SK-N-SH (cell line): ENCODE measurements around the gene S1PR3. TPM values are rescaled to one million over a fixed set of nuclear protein-coding genes. Genes with fewer than 3 reads are reported as not detected.

Source experiments
- CTCF ChIA-PET: fragments of 300-600, 350-600 bp; formaldehyde crosslinking; extraction: SDS; loops from one replicate; lab custom pipeline; 2021; lab: Yijun Ruan, JAX
- POLR2A ChIA-PET: fragments of 350-600 bp; sonication (Branson Sonifier 250); formaldehyde crosslinking; extraction: SDS; loops from one replicate; lab custom pipeline; 2020; ENCODE audit warnings: antibody characterized with exemption, inconsistent platforms; lab: Yijun Ruan, JAX
- DNase-seq: peaks from one replicate; pipeline ENCODE4 v3.0.0; 2012
- H2AFZ ChIP-seq: fragments of 200-600 bp; sonication (generic); 2 replicates; pipeline ENCODE4 v1.8.1; 2016; ENCODE audit warnings: antibody characterized with exemption, mild to moderate bottlenecking, low read depth
- H3F3A ChIP-seq: fragments of 200-600 bp; sonication (generic); replicated peaks from 2 replicates; pipeline ENCODE3; 2016; ENCODE audit warnings: antibody characterized with exemption, mild to moderate bottlenecking; ENCODE audit not compliant: insufficient read depth
- H3K27ac ChIP-seq, 2 experiments: fragments of 200-500 bp in 1 of 2; fragments of 200-600 bp in 1 of 2; sonication (Bioruptor generic) in 1 of 2; sonication (generic), shearing (Covaris generic) in 1 of 2; 2 replicates each; pipeline versions ENCODE4 v1.5.1 to v1.6.1; 2014 to 2016; ENCODE audit warnings: low read depth in 2 of 2, inconsistent platforms in 1 of 2, low read length in 1 of 2, mild to moderate bottlenecking in 1 of 2, mixed read lengths in 1 of 2
- H3K27me3 ChIP-seq: fragments of 200-600 bp; sonication (generic), shearing (Covaris generic); 2 replicates; pipeline ENCODE4 v1.6.1; 2016; ENCODE audit warnings: mixed run types; ENCODE audit not compliant: insufficient read depth
- H3K36me3 ChIP-seq, 2 experiments: fragments of 200-500 bp in 1 of 2; fragments of 200-600 bp in 1 of 2; sonication (Bioruptor generic) in 1 of 2; sonication (generic) in 1 of 2; replicated peaks in 1 of 2; 2 replicates each; pipeline versions ENCODE3 to v1.5.1; 2014 to 2016; ENCODE audit warnings: low read length in 1 of 2, mild to moderate bottlenecking in 1 of 2; ENCODE audit not compliant: insufficient read depth in 2 of 2, control insufficient read depth in 1 of 2
- H3K4me1 ChIP-seq, 2 experiments: fragments of 200-500 bp in 1 of 2; fragments of 200-600 bp in 1 of 2; sonication (Bioruptor generic) in 1 of 2; sonication (generic), shearing (Covaris generic) in 1 of 2; 2 replicates each; pipeline versions ENCODE4 v1.5.1 to v1.6.1; 2014 to 2016; ENCODE audit warnings: low read depth in 1 of 2, low read length in 1 of 2, mixed run types in 1 of 2; ENCODE audit not compliant: insufficient read depth in 2 of 2, control insufficient read depth in 1 of 2
- H3K4me2 ChIP-seq: fragments of 200-600 bp; sonication (generic), shearing (Covaris generic); 2 replicates; pipeline ENCODE4 v1.6.1; 2017; ENCODE audit warnings: mixed run types
- H3K4me3 ChIP-seq, 2 experiments: fragments of 200-500 bp in 1 of 2; fragments of 200-600 bp in 1 of 2; sonication (Bioruptor generic) in 1 of 2; sonication (generic), shearing (Covaris generic) in 1 of 2; 2 replicates each; pipeline versions ENCODE4 v1.5.1 to v1.8.1; 2014 to 2016; ENCODE audit warnings: low read depth in 2 of 2, inconsistent platforms in 1 of 2, low read length in 1 of 2, mild to moderate bottlenecking in 1 of 2, mixed read lengths in 1 of 2, moderate library complexity in 1 of 2
- H3K79me2 ChIP-seq: fragments of 200-600 bp; sonication (generic); 2 replicates; pipeline ENCODE4 v1.8.1; 2017; ENCODE audit warnings: mild to moderate bottlenecking; ENCODE audit not compliant: insufficient read depth
- H3K9ac ChIP-seq: fragments of 200-600 bp; sonication (generic); 2 replicates; pipeline ENCODE4 v1.6.1; 2017; ENCODE audit warnings: mixed run types
- H3K9me2 ChIP-seq: fragments of 200-600 bp; sonication (generic); 2 replicates; pipeline ENCODE4 v1.6.1; 2017; ENCODE audit warnings: mixed run types
- H3K9me3 ChIP-seq: fragments of 200-600 bp; sonication (generic); 2 replicates; pipeline ENCODE4 v1.6.1; 2017; ENCODE audit warnings: mixed run types, mild to moderate bottlenecking, moderate library complexity
- H4K20me1 ChIP-seq: fragments of 200-600 bp; sonication (generic); 2 replicates; pipeline ENCODE4 v1.6.1; 2017; ENCODE audit warnings: mild to moderate bottlenecking, mixed run types; ENCODE audit not compliant: insufficient read depth
- ELF1 ChIP-seq: IDR thresholded peaks from 2 replicates; pipeline ENCODE4 v1.4.0; 2012
- EP300 ChIP-seq, 2 experiments: IDR thresholded peaks; 2 replicates each; pipeline versions ENCODE4 v1.4.0 to v1.6.1; 2012; ENCODE audit warnings: borderline replicate concordance in 1 of 2, low read depth in 1 of 2, low read length in 1 of 2
- EZH2phosphoT487 ChIP-seq: fragments of 200-600 bp; sonication (generic); IDR thresholded peaks from 2 replicates; pipeline ENCODE4 v1.6.1; 2017; ENCODE audit warnings: low read depth, mixed run types, mild to moderate bottlenecking, antibody characterized with exemption, moderate library complexity, borderline replicate concordance
- FOXJ3 ChIP-seq: sonication (generic); formaldehyde crosslinking; IDR thresholded peaks from 2 replicates; pipeline ENCODE4 v1.5.1; 2020; ENCODE audit warnings: mild to moderate bottlenecking, missing genetic modification reagents
- FOXM1 ChIP-seq: IDR thresholded peaks from 2 replicates; pipeline ENCODE4 v1.4.0; 2012; ENCODE audit warnings: low read depth, mild to moderate bottlenecking
- GATA2 ChIP-seq: sonication (generic); formaldehyde crosslinking; IDR thresholded peaks from 2 replicates; pipeline ENCODE4 v1.5.0; 2020; ENCODE audit warnings: mild to moderate bottlenecking, missing genetic modification reagents
- IRF3 ChIP-seq: fragments of 150-350 bp; IDR thresholded peaks from 2 replicates; pipeline ENCODE4 v1.6.1; 2016; ENCODE audit warnings: mild to moderate bottlenecking, low read depth, low read length
- JUND ChIP-seq: IDR thresholded peaks from 2 replicates; pipeline ENCODE4 v1.4.0; 2012
- MXI1 ChIP-seq: IDR thresholded peaks from 2 replicates; pipeline ENCODE4 v1.6.1; 2012; ENCODE audit warnings: mild to moderate bottlenecking, low read depth, low read length, improper control_type of control experiment
- RCOR1 ChIP-seq: fragments of 150-350 bp; IDR thresholded peaks from 2 replicates; pipeline ENCODE4 v1.6.1; 2017; ENCODE audit warnings: antibody characterized with exemption, low read length
- RFX5 ChIP-seq: IDR thresholded peaks from 2 replicates; pipeline ENCODE4 v1.6.1; 2012; ENCODE audit warnings: mild to moderate bottlenecking, improper control_type of control experiment, low read length
- SIN3A ChIP-seq: IDR thresholded peaks from 2 replicates; pipeline ENCODE4 v1.6.1; 2012; ENCODE audit warnings: low read depth, mild to moderate bottlenecking, low read length, moderate library complexity, borderline replicate concordance
- SMC3 ChIP-seq: IDR thresholded peaks from 2 replicates; pipeline ENCODE4 v1.6.1; 2012; ENCODE audit warnings: low read depth, low read length, improper control_type of control experiment
- TAF1 ChIP-seq: IDR thresholded peaks from 2 replicates; pipeline ENCODE4 v1.6.1; 2012; ENCODE audit warnings: low read depth, mild to moderate bottlenecking, low read length, moderate library complexity, borderline replicate concordance
- TCF12 ChIP-seq: IDR thresholded peaks from 2 replicates; pipeline ENCODE4 v1.4.0; 2012
- TEAD4 ChIP-seq: IDR thresholded peaks from 2 replicates; pipeline ENCODE4 v1.4.0; 2012; ENCODE audit warnings: mild to moderate bottlenecking, borderline replicate concordance; ENCODE audit not compliant: insufficient read depth
- USF1 ChIP-seq: IDR thresholded peaks from 2 replicates; pipeline ENCODE4 v1.4.0; 2012; ENCODE audit warnings: low read depth, borderline replicate concordance
- WGBS: methylation state at CpG from one replicate; pipeline ENCODE4 v1.1.6; 2017; ENCODE audit warnings: low lambda C conversion rate; 5-methylcytosine and 5-hydroxymethylcytosine counted together
- polyA plus RNA-seq, 3 experiments: library from polyadenylated mRNA; depleted of rRNA; stranded (reverse); fragments of >200 nt; gene quantifications; 2 replicates each; pipeline ENCODE4 v1.2.3, GENCODE V29; 2012
- TF ChIP-seq, protein P1 (sequence below): IDR thresholded peaks from 2 replicates; pipeline ENCODE4 v1.6.1; 2012; ENCODE audit warnings: mild to moderate bottlenecking, low read depth, low read length, moderate library complexity
- TF ChIP-seq, protein P2 (sequence below): IDR thresholded peaks from 2 replicates; pipeline ENCODE4 v1.4.0; 2012; ENCODE audit warnings: low read depth, borderline replicate concordance
- TF ChIP-seq, protein P3 (sequence below): IDR thresholded peaks from 2 replicates; pipeline ENCODE4; 2012

The S1PR3 gene
- polyA plus RNA-seq, 1 of the 3 experiments (the other 2 are of a cell fraction): 2.5 TPM

- TF ChIP-seq IRF3: no peak
- 0 out of 2 replicates have a peak, but pooled peaks have one; percentile 34 for TF ChIP-seq RCOR1
These were observed 9.1 kb downstream of the S1PR3 start (continued) for GRCh38 chr9:89000371-89000781.

- no peaks in the 10 kb centered on the region for H3K9me3 ChIP-seq
- CTCF ChIA-PET: interaction anchor here (0.6 to 2.1 kb wide), 39 partner anchors 9 to 1663 kb away, joined by 3 to 16 read pairs (median 4); partner anchors contain the start of gene S1PR3
- H4K20me1 ChIP-seq: no peaks in the 10 kb centered on the region
- no peak overlapping the region for H2AFZ ChIP-seq
- peaks cover 3 to 13% of the 10 kb centered on the region in 2 experiments for H3K36me3 ChIP-seq
- H3K4me3 ChIP-seq: peak overlapping the region in 1 of 2 experiments; percentile 19; a peak in 2 of 4 replicates
- peak overlapping the region; percentile 39 for H3K4me2 ChIP-seq
- POLR2A ChIA-PET: interaction anchor here (0.6 kb wide), 1 partner anchor 857 kb away, joined by 3 read pairs; no protein-coding TSS in a partner anchor
- H3K27ac ChIP-seq: peak overlapping the region; percentile 37 to 92
- H3K9ac ChIP-seq: no peak overlapping the region
- no peaks in the 10 kb centered on the region for H3K9me2 ChIP-seq
- DNase-seq: peak; percentile 86
- 53% methylated on average over 35 of the region's 52 CpGs for WGBS
- H3K27me3 ChIP-seq: no peaks in the 10 kb centered on the region
- peaks cover 23 to 50% of the 10 kb centered on the region in 2 experiments for H3K4me1 ChIP-seq
- peaks cover 3% of the 10 kb centered on the region for H3F3A ChIP-seq
- peaks cover 3% of the 10 kb centered on the region; the same call in 1 of the 2 replicates for H3K79me2 ChIP-seq
- TF ChIP-seq FOXM1 (no peak), FOXJ3 (CRISPR knock-in tag) (0 out of 2 replicates have a peak, but pooled peaks have one; percentile 29), MXI1 (peak; percentile 60; the same call in 1 of the 2 replicates), ELF1 (0 out of 2 replicates have a peak, but pooled peaks have one; percentile 15), GATA2 (CRISPR knock-in tag) (peak; percentile 47; the same call in 1 of the 2 replicates), RCOR1 (no peak), USF1 (no peak), SIN3A (no peak), JUND (no peak), RFX5 (no peak), SMC3 (peak; percentile 96), TEAD4 (no peak), EP300 (IDR thresholded peaks at IDR 0.05; ENCODE audit: borderline replicate concordance in 1 of 2, low read depth in 1 of 2, low read length in 1 of 2) (peak in 1 of 2 experiments; percentile 54; a peak in 1 of 4 replicates), EZH2phosphoT487 (no peak), TAF1 (no peak), TCF12 (no peak)
- TF ChIP-seq, protein P1, sequence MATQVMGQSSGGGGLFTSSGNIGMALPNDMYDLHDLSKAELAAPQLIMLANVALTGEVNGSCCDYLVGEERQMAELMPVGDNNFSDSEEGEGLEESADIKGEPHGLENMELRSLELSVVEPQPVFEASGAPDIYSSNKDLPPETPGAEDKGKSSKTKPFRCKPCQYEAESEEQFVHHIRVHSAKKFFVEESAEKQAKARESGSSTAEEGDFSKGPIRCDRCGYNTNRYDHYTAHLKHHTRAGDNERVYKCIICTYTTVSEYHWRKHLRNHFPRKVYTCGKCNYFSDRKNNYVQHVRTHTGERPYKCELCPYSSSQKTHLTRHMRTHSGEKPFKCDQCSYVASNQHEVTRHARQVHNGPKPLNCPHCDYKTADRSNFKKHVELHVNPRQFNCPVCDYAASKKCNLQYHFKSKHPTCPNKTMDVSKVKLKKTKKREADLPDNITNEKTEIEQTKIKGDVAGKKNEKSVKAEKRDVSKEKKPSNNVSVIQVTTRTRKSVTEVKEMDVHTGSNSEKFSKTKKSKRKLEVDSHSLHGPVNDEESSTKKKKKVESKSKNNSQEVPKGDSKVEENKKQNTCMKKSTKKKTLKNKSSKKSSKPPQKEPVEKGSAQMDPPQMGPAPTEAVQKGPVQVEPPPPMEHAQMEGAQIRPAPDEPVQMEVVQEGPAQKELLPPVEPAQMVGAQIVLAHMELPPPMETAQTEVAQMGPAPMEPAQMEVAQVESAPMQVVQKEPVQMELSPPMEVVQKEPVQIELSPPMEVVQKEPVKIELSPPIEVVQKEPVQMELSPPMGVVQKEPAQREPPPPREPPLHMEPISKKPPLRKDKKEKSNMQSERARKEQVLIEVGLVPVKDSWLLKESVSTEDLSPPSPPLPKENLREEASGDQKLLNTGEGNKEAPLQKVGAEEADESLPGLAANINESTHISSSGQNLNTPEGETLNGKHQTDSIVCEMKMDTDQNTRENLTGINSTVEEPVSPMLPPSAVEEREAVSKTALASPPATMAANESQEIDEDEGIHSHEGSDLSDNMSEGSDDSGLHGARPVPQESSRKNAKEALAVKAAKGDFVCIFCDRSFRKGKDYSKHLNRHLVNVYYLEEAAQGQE: no peak
- TF ChIP-seq, protein P2, sequence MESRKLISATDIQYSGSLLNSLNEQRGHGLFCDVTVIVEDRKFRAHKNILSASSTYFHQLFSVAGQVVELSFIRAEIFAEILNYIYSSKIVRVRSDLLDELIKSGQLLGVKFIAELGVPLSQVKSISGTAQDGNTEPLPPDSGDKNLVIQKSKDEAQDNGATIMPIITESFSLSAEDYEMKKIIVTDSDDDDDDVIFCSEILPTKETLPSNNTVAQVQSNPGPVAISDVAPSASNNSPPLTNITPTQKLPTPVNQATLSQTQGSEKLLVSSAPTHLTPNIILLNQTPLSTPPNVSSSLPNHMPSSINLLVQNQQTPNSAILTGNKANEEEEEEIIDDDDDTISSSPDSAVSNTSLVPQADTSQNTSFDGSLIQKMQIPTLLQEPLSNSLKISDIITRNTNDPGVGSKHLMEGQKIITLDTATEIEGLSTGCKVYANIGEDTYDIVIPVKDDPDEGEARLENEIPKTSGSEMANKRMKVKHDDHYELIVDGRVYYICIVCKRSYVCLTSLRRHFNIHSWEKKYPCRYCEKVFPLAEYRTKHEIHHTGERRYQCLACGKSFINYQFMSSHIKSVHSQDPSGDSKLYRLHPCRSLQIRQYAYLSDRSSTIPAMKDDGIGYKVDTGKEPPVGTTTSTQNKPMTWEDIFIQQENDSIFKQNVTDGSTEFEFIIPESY: no peak
- TF ChIP-seq, protein P3, sequence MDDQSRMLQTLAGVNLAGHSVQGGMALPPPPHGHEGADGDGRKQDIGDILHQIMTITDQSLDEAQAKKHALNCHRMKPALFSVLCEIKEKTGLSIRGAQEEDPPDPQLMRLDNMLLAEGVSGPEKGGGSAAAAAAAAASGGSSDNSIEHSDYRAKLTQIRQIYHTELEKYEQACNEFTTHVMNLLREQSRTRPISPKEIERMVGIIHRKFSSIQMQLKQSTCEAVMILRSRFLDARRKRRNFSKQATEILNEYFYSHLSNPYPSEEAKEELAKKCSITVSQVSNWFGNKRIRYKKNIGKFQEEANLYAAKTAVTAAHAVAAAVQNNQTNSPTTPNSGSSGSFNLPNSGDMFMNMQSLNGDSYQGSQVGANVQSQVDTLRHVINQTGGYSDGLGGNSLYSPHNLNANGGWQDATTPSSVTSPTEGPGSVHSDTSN: no peak
These were observed 10.0 kb downstream of the S1PR3 start for GRCh38 chr9:89000973-89001916.
